ENCODE data around the gene MED19. TPM values are rescaled to one million over a fixed set of nuclear protein-coding genes. Genes with fewer than 3 reads are reported as not detected.
A peak's percentile ranks its signal among the peaks of the same experiment; 100 is the strongest.

The MED19 gene
- total RNA-seq, 2 experiments from 2014 or later: 13.9 to 14.1 TPM

DNA sequence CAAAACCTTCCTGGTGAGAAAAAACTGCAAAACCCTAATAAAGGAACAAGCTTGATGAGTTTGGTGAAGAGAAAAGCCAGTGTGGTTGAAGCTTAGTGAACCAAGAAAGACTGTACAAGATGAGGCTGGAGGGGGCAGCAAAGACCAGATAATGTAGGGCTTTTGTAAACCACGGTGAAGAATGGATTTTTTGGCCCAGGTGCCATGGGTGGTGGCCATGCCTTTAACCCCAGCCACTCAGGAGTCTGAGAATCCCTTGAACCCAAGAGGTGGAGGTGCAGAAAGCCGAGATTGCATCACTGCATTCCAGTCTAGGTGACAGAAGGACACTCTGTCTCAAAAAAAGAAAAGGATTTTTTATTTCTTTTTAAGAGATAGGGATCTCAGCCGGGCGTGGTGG is 49.1 kb downstream of the MED19 start:
- H3K4me3 Mint-ChIP-seq: no peak overlapping the region
- no peaks in the 10 kb centered on the region for H3K9me3 Mint-ChIP-seq
- H3K4me1 Mint-ChIP-seq: peaks cover 34% of the 10 kb centered on the region

DNA sequence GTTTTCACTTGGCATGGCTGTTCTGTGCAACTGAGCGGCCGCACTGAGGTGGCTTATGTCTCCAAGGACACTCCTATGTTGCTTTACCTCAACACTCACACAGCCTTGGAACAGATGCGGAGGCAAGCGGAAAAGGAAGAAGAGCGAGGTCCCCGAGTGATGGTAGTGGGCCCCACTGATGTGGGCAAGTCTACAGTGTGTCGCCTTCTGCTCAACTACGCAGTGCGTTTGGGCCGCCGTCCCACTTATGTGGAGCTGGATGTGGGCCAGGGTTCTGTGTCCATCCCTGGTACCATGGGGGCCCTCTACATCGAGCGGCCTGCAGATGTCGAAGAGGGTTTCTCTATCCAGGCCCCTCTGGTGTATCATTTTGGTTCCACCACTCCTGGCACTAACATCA is 52.3 kb downstream of the MED19 start:
- H3K9me3 Mint-ChIP-seq: no peaks in the 10 kb centered on the region
- peaks cover 33% of the 10 kb centered on the region for H3K4me1 Mint-ChIP-seq
- H3K27me3 Mint-ChIP-seq: no peaks in the 10 kb centered on the region
- H3K36me3 Mint-ChIP-seq (ENCODE audit: low read depth): peaks cover 33% of the 10 kb centered on the region
- H3K4me3 Mint-ChIP-seq: no peak overlapping the region
- H3K27ac Mint-ChIP-seq: no peak overlapping the region
- DNase-seq: no peak
- ChIA-PET POLR2A (interaction anchor here (2.2 kb wide), 1 partner anchor 7 kb away, joined by 14 read pairs; no protein-coding TSS in a partner anchor), CTCF (interaction anchor here (1.0 to 3.9 kb wide), 2 partner anchors 16 to 143 kb away, joined by 3 to 19 read pairs; no protein-coding TSS in a partner anchor)

More for the DNA sequence above, 49.1 kb downstream of the MED19 start:
- Mint-ChIP-seq H3K27me3 (no peaks in the 10 kb centered on the region), H3K36me3 (ENCODE audit: low read depth) (peaks cover 40% of the 10 kb centered on the region), H3K27ac (no peak overlapping the region)
- CTCF ChIA-PET: interaction anchor here (1.1 to 1.4 kb wide), 2 partner anchors 47 to 138 kb away, joined by 4 to 10 read pairs; no protein-coding TSS in a partner anchor
- POLR2A ChIA-PET: no interaction called here
- no peak for DNase-seq

DNA sequence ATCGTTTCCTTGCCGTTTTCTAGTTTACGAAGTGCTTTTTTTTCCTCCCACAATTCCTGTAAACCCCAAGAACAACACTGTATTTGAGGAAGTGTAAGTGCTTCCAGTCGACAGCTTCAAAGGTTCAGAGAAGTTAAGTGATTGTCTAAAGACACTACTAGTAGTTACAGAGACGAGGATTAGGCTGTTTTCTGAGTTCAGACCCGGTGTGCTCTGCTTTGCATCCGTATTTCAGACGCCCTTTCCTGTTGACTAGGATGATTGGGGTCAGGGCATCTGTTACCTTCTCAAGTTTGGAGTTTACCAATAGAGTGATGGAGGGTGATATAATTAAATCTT is 54.0 kb downstream of the MED19 start:
- Mint-ChIP-seq H3K9me3 (no peaks in the 10 kb centered on the region), H3K27me3 (no peaks in the 10 kb centered on the region), H3K27ac (peak overlapping the region; percentile 91), H3K4me3 (peak overlapping the region; percentile 93), H3K4me1 (peaks cover 38% of the 10 kb centered on the region), H3K36me3 (ENCODE audit: low read depth) (peaks cover 33% of the 10 kb centered on the region)
- ChIA-PET POLR2A (interaction anchor here (1.0 to 2.2 kb wide), 4 partner anchors 9 to 90 kb away, joined by 3 to 14 read pairs (median 5); partner anchors contain the start of genes MED19, SELENOH, TMX2 and UBE2L6), CTCF (interaction anchor here (0.7 to 3.9 kb wide), 3 partner anchors 14 to 918 kb away, joined by 3 to 19 read pairs (median 4); partner anchors contain the start of gene LPXN)
- DNase-seq: no peak

DNA sequence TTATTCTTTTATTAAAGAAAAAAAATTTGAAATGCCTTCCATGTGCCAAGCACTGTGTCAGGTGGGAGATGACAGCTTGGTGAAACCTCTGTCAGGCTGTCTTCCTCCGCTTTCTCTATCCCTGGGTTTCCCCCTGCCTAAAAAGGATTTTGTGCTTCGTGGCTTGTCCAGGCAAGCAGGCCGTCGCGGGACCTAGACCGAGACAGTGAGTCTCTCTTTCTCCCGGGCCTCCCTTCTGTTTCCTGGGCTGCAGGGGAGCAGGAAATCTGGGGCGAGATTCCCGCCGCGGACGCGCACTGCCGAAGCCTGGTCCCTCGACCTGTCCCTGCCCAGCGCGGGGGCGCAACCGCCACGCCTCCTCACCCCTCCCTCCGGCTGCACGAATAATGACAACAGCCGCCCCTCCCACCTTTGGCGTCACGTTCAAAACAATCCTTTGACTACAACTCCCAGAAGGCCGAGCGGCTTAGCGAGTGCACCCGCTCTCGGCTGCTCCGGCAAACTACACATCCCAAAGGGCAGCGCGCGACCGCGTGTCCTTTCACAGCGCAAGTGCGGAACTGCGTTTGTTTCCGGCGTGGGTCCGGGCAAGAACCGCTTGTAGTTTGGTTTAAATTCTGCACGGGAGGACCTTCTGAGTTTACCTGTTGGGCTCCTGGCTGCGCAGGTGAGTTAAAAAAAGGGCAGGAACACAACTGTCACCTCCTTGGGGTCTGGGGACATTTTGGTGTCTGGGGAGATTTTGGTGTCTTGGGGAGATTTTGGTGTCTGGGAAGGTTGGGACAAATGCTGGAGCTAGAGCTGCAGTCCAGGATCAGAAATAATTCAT is 54.6 kb downstream of the MED19 start, which contains the start of gene CLP1:
TSS of gene CLP1 (plus strand) at position 569 of the 829 bp plus-strand sequence. CDS start 1,715 bp downstream, outside the sequence.
- Mint-ChIP-seq H3K4me1 (peaks cover 39% of the 10 kb centered on the region), H3K27me3 (no peaks in the 10 kb centered on the region), H3K9me3 (no peaks in the 10 kb centered on the region), H3K4me3 (peak within 1 kb of the TSS; percentile 93), H3K27ac (peak within 1 kb of the TSS; percentile 91), H3K36me3 (ENCODE audit: low read depth) (peaks cover 28% of the 10 kb centered on the region)
- DNase-seq: peak; percentile 99
- ChIA-PET CTCF (interaction anchor here (0.7 to 3.9 kb wide), 5 partner anchors 10 to 918 kb away, joined by 3 to 19 read pairs (median 4); partner anchors contain the start of gene LPXN), POLR2A (interaction anchor here (1.0 to 2.2 kb wide), 6 partner anchors 9 to 90 kb away, joined by 3 to 14 read pairs (median 3); partner anchors contain the start of genes MED19, SELENOH, TMX2 and UBE2L6)

DNA sequence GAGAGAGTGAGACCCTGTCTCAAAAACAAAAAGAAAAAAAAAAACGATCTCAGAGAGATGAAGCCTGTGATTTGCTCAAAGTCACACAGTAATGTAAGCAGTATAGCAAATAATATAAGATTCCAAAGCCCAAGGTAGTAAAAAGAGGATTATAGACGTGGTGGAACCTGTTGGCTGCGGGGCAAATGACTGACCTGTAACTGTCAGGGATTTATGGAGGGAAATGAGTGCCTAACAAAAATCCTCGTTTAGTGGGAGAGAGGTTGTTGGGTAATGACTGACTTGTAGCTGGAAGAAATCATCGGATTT is 55.2 kb downstream of the MED19 start:
- ChIA-PET POLR2A (interaction anchor here (1.0 to 1.4 kb wide), 2 partner anchors 9 to 10 kb away, joined by 3 read pairs; no protein-coding TSS in a partner anchor), CTCF (interaction anchor here (1.1 to 3.9 kb wide), 3 partner anchors 10 to 199 kb away, joined by 3 to 19 read pairs (median 6); no protein-coding TSS in a partner anchor)
- no peak for DNase-seq
- H3K9me3 Mint-ChIP-seq: no peaks in the 10 kb centered on the region
- no peaks in the 10 kb centered on the region for H3K27me3 Mint-ChIP-seq
- peaks cover 24% of the 10 kb centered on the region for H3K36me3 Mint-ChIP-seq (ENCODE audit: low read depth)
- H3K4me3 Mint-ChIP-seq: peak overlapping the region; percentile 93
- H3K4me1 Mint-ChIP-seq: peaks cover 40% of the 10 kb centered on the region
- peak overlapping the region; percentile 62 for H3K27ac Mint-ChIP-seq

Other genes with a start within 250 kb of the MED19 start
- gene SLC43A1, start 196.5 kb downstream of the MED19 start, total RNA-seq: 10 to 100 TPM; 29.9 to 31.7 TPM
- gene TIMM10, start 181.5 kb downstream of the MED19 start, total RNA-seq: 10 to 100 TPM; 82.4 to 86.1 TPM
- gene SMTNL1, start 174.6 kb downstream of the MED19 start, total RNA-seq: not detected
- gene UBE2L6, start 144.5 kb downstream of the MED19 start, total RNA-seq: 100 to 1,000 TPM; 281 to 285 TPM
- gene SERPING1, start 114.5 kb downstream of the MED19 start, total RNA-seq: under 1 TPM; 0.55 to 0.93 TPM
- 1 to 10 TPM; 1.5 to 2.2 TPM for gene YPEL4, start 62.3 kb downstream of the MED19 start, total RNA-seq
- 10 to 100 TPM; 14.8 to 17.5 TPM for gene CLP1, start 54.5 kb downstream of the MED19 start, total RNA-seq
- 10 to 100 TPM; 77.6 to 86.6 TPM for gene ZDHHC5, start 44.1 kb downstream of the MED19 start, total RNA-seq
- 10 to 100 TPM; 47.0 to 53.6 TPM for gene TMX2, start 378 bp upstream of the MED19 start, total RNA-seq
- gene SELENOH, start 29.3 kb upstream of the MED19 start, total RNA-seq: 100 to 1,000 TPM; 148 to 162 TPM
- not detected for gene BTBD18, start 39.6 kb upstream of the MED19 start, total RNA-seq
- gene CTNND1, start 49.6 kb upstream of the MED19 start, total RNA-seq: 1 to 10 TPM; 2.4 to 4.5 TPM

All from activated CD4-positive, alpha-beta memory T cell treated with anti-CD3 and anti-CD28 coated beads, Interleukin-2, amount 10 ng/mL, durations not matched to agents 7 days and 5 days (primary cell).